Liver (tissue), 9 donors: ENCODE measurements around the gene SERPINA3. TPM values are rescaled to one million over a fixed set of nuclear protein-coding genes. Genes with fewer than 3 reads are reported as not detected.
A peak's percentile ranks its signal among the peaks of the same experiment; 100 is the strongest.

Experiments
- DNase-seq: peaks from one replicate; pipeline ENCODE4 v3.0.0-alpha.2; 2017; ENCODE audit warnings: low spot score
- H3K27ac ChIP-seq, 2 donors: one replicate each; pipeline ENCODE4 v1.7.0; 2013; ENCODE audit warnings: inconsistent platforms in 2 of 2, low read length in 2 of 2, control low read depth in 1 of 2, low read depth in 1 of 2, mild to moderate bottlenecking in 1 of 2
- H3K27me3 ChIP-seq, 4 donors: one replicate each; pipeline versions ENCODE4 v1.6.1 to v1.7.0; 2013; ENCODE audit warnings: low read length in 3 of 4, inconsistent platforms in 1 of 4, mild to moderate bottlenecking in 1 of 4, moderate library complexity in 1 of 4; ENCODE audit not compliant: control insufficient read depth in 4 of 4, insufficient read depth in 4 of 4
- H3K36me3 ChIP-seq, 4 donors: one replicate each; pipeline versions ENCODE4 v1.6.1 to v1.7.0; 2013; ENCODE audit warnings: low read length in 3 of 4, mild to moderate bottlenecking in 3 of 4, low read depth in 1 of 4, moderate library complexity in 1 of 4; ENCODE audit not compliant: control insufficient read depth in 4 of 4, insufficient read depth in 3 of 4
- H3K4me1 ChIP-seq, 4 donors: one replicate each; pipeline versions ENCODE4 v1.6.1 to v1.7.0; 2013; ENCODE audit warnings: low read length in 3 of 4, mild to moderate bottlenecking in 3 of 4, moderate library complexity in 1 of 4; ENCODE audit not compliant: control insufficient read depth in 4 of 4, insufficient read depth in 4 of 4
- H3K4me3 ChIP-seq, 3 donors: one replicate each; pipeline versions ENCODE4 v1.6.1 to v1.7.0; 2013; ENCODE audit warnings: low read length in 3 of 3, control low read depth in 1 of 3, low read depth in 1 of 3, mild to moderate bottlenecking in 1 of 3
- H3K9ac ChIP-seq, 2 donors: one replicate each; pipeline ENCODE4 v1.7.0; 2013; ENCODE audit warnings: low read length in 2 of 2, mild to moderate bottlenecking in 2 of 2, moderate library complexity in 2 of 2, control low read depth in 1 of 2, low read depth in 1 of 2
- H3K9me3 ChIP-seq, 4 donors: one replicate each; pipeline versions ENCODE4 v1.6.1 to v1.7.0; 2013; ENCODE audit warnings: low read length in 3 of 4; ENCODE audit not compliant: control insufficient read depth in 4 of 4
- EGR1 ChIP-seq, 2 donors: IDR thresholded peaks; 2 replicates each; pipeline ENCODE4 v1.6.1; 2016 to 2018; ENCODE audit warnings: antibody characterized with exemption in 2 of 2, low read depth in 2 of 2
- FOXA1 ChIP-seq: IDR thresholded peaks from 2 replicates; pipeline ENCODE4 v1.6.1; 2016; ENCODE audit warnings: antibody characterized with exemption
- FOXA2 ChIP-seq: IDR thresholded peaks from 2 replicates; pipeline ENCODE4 v1.6.1; 2016; ENCODE audit warnings: antibody characterized with exemption
- GABPA ChIP-seq, 2 donors: IDR thresholded peaks in 1 of 2; conservative IDR thresholded peaks in 1 of 2; 2 replicates each; pipeline ENCODE4 v1.6.1; 2016; ENCODE audit warnings: antibody characterized with exemption in 2 of 2, mild to moderate bottlenecking in 1 of 2, moderate library complexity in 1 of 2
- HNF4A ChIP-seq, 2 donors: conservative IDR thresholded peaks; 2 replicates each; pipeline ENCODE4 v1.6.1; 2016; ENCODE audit warnings: antibody characterized with exemption in 2 of 2, mild to moderate bottlenecking in 2 of 2
- HNF4G ChIP-seq: IDR thresholded peaks from 2 replicates; pipeline ENCODE4 v1.6.1; 2016; ENCODE audit warnings: antibody characterized with exemption
- JUND ChIP-seq, 2 donors: IDR thresholded peaks; 2 replicates each; pipeline ENCODE4 v1.6.1; 2016; ENCODE audit warnings: antibody characterized with exemption in 2 of 2
- NR2F2 ChIP-seq: IDR thresholded peaks from 2 replicates; pipeline ENCODE4 v1.6.1; 2016; ENCODE audit warnings: antibody characterized with exemption
- RAD21 ChIP-seq, 2 donors: IDR thresholded peaks; 2 replicates each; pipeline ENCODE4 v1.6.1; 2016; ENCODE audit warnings: antibody characterized with exemption in 2 of 2, mild to moderate bottlenecking in 2 of 2
- REST ChIP-seq: IDR thresholded peaks from 2 replicates; pipeline ENCODE4 v1.6.1; 2016; ENCODE audit warnings: antibody characterized with exemption, mild to moderate bottlenecking
- RXRA ChIP-seq, 2 donors: IDR thresholded peaks; 2 replicates each; pipeline ENCODE4 v1.6.1; 2017 to 2018; ENCODE audit warnings: antibody characterized with exemption in 2 of 2, mild to moderate bottlenecking in 1 of 2
- ZBTB33 ChIP-seq: IDR thresholded peaks from 2 replicates; pipeline ENCODE4 v1.6.1; 2016; ENCODE audit warnings: antibody characterized with exemption
- WGBS: extraction: QIAGEN DNeasy Blood & Tissue Kit; methylation state at CpG from one replicate; pipeline ENCODE4 v1.1.7; 2013; 5-methylcytosine and 5-hydroxymethylcytosine counted together
- polyA plus RNA-seq, 2 donors: library from polyadenylated mRNA; stranded (reverse) in 1 of 2; unstranded in 1 of 2; fragments of 200-250 nt in 1 of 2; fragments of >200 nt in 1 of 2; fragmentation: Nextera tagmentation in 1 of 2; extraction: Ambion mirVana in 1 of 2; gene quantifications; one replicate each; pipeline versions ENCODE4 v1.2.1 to v1.2.3, GENCODE V29; 2013 to 2015
- total RNA-seq, 2 donors: library from RNA; depleted of rRNA; stranded (reverse); fragments of >200 nt; gene quantifications; one replicate each; pipeline ENCODE4 v1.2.3, GENCODE V29; 2014
- TF ChIP-seq, protein P1 (sequence below): IDR thresholded peaks from 2 replicates; pipeline ENCODE4 v1.6.1; 2016; ENCODE audit warnings: antibody characterized with exemption
- TF ChIP-seq, protein P2 (sequence below): IDR thresholded peaks from 2 replicates; pipeline ENCODE4 v1.6.1; 2016; ENCODE audit warnings: antibody characterized with exemption
- TF ChIP-seq, protein P3 (sequence below): fragments of 150-350 bp; IDR thresholded peaks from 2 replicates; pipeline ENCODE4 v1.5.1; 2017; ENCODE audit warnings: improper control_type of control experiment, low read depth, low read length; ENCODE audit not compliant: missing input control
- donor health status: healthy.
- donor health status: healthy.
- donor health status: healthy.
- donor health status: healthy.
- donor health status: healthy.

SERPINA3 gene
- total and polyA plus RNA-seq, 4 donors = 2,087 to 17,984 (median 13,009) TPM

- no peak for DNase-seq
- Histone ChIP-seq H3K36me3 (no peaks in the 10 kb centered on the region), H3K9me3 (peaks cover 0 to 8% (median 4%) of the 10 kb centered on the region in 4 donors), H3K4me1 (no peaks in the 10 kb centered on the region), H3K9ac (no peak overlapping the region), H3K27me3 (no peaks in the 10 kb centered on the region), H3K4me3 (no peak overlapping the region), H3K27ac (no peak overlapping the region)
- 80% methylated on average over 5 of the region's 5 CpGs for WGBS
- no peak for TF ChIP-seq EGR1 (IDR thresholded peaks at IDR 0.05; ENCODE audit: low read depth in 2 of 2)
- TF ChIP-seq JUND (IDR thresholded peaks at IDR 0.05) = no peak
- TF ChIP-seq NR2F2 = no peak
- TF ChIP-seq RAD21 (IDR thresholded peaks at IDR 0.05) = no peak
- no peak for TF ChIP-seq HNF4G
- no peak for TF ChIP-seq ZBTB33
- TF ChIP-seq FOXA2 = no peak
- TF ChIP-seq FOXA1 = no peak
- TF ChIP-seq, protein P1, sequence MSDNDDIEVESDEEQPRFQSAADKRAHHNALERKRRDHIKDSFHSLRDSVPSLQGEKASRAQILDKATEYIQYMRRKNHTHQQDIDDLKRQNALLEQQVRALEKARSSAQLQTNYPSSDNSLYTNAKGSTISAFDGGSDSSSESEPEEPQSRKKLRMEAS = no peak
- TF ChIP-seq HNF4A (conservative IDR thresholded peaks at IDR 0.05) = no peak
Observed at GRCh38 chr14:94653321-94653720, 41.1 kb downstream of the SERPINA3 start.

DNA sequence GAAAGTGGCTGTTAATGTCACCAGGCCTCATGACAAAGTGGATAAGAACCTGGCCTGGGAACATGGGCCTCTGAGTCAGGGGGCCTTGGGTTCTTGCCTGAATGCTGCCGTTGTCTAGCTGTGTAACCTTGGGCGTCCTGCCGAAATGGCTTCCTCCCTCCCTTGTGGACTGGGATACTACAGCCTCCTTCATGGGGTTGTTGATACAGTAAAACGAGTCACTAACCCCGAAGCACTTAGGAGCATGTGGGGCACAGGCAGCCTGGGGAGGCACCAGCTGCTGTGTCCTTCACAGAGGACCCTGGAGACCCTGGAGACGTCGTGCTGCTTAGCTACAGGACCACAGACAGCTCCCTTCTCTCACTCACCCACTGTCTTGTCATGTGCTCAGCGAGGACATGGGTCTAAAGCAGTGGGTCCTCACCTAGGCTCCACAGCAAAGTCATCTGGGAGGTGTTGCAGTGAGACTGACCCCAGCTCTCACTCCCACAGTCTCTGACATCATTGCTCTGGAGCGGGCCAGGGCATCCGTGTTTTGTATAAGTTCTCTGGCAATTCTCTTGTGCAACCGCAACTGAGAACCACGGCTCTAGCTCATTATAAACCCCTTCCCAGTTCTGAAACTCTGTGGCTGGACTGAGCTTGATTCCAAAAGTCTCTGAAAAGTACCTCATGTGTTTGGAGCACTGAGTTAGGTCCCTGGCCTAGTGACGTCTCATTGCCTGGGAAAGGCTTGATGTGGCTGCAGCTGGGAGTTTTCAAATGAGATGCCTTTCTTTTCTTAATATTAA lies 42.1 kb downstream of the SERPINA3 start:
- H3K9ac ChIP-seq = no peak overlapping the region
- 83% methylated on average over 13 of the region's 13 CpGs for WGBS
- TF ChIP-seq, protein P2, sequence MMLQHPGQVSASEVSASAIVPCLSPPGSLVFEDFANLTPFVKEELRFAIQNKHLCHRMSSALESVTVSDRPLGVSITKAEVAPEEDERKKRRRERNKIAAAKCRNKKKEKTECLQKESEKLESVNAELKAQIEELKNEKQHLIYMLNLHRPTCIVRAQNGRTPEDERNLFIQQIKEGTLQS = no peak
- TF ChIP-seq, protein P3, sequence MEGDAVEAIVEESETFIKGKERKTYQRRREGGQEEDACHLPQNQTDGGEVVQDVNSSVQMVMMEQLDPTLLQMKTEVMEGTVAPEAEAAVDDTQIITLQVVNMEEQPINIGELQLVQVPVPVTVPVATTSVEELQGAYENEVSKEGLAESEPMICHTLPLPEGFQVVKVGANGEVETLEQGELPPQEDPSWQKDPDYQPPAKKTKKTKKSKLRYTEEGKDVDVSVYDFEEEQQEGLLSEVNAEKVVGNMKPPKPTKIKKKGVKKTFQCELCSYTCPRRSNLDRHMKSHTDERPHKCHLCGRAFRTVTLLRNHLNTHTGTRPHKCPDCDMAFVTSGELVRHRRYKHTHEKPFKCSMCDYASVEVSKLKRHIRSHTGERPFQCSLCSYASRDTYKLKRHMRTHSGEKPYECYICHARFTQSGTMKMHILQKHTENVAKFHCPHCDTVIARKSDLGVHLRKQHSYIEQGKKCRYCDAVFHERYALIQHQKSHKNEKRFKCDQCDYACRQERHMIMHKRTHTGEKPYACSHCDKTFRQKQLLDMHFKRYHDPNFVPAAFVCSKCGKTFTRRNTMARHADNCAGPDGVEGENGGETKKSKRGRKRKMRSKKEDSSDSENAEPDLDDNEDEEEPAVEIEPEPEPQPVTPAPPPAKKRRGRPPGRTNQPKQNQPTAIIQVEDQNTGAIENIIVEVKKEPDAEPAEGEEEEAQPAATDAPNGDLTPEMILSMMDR = no peak
- TF ChIP-seq EGR1 (IDR thresholded peaks at IDR 0.05; ENCODE audit: low read depth in 2 of 2) (no peak), REST (no peak), RXRA (IDR thresholded peaks at IDR 0.05) (no peak), FOXA2 (no peak), HNF4G (no peak), JUND (IDR thresholded peaks at IDR 0.05) (no peak), GABPA (IDR thresholded peaks at IDR 0.05 in 1 of 2, conservative IDR thresholded peaks at IDR 0.05 in 1 of 2) (no peak), FOXA1 (no peak), HNF4A (conservative IDR thresholded peaks at IDR 0.05) (no peak), RAD21 (IDR thresholded peaks at IDR 0.05) (no peak)
- peaks cover 0 to 2% (median 0%) of the 10 kb centered on the region in 4 donors for H3K9me3 ChIP-seq
- no peaks in the 10 kb centered on the region for H3K4me1 ChIP-seq
- peak; percentile 27 for DNase-seq
- H3K36me3 ChIP-seq = no peaks in the 10 kb centered on the region
- no peak overlapping the region for H3K27ac ChIP-seq
- H3K4me3 ChIP-seq = no peak overlapping the region
- H3K27me3 ChIP-seq = no peaks in the 10 kb centered on the region
